Raji (cell line): ENCODE measurements around the gene CMA1.

ENCODE experiments used
- POLR2A ChIP-seq: IDR thresholded peaks from 2 replicates; pipeline ENCODE4 v1.6.1; 2011; ENCODE audit warnings: low read depth, low read length, control low read depth; ENCODE audit not compliant: insufficient read depth

CMA1 gene

GRCh38 chr14:24508155-24508840 is at the start of gene CMA1:
Gene CMA1, minus strand, starts transcription at chr14:24508265. Its CDS starts 30 bp downstream, at chr14:24508235.
- TF ChIP-seq POLR2A: no peak

DNA sequence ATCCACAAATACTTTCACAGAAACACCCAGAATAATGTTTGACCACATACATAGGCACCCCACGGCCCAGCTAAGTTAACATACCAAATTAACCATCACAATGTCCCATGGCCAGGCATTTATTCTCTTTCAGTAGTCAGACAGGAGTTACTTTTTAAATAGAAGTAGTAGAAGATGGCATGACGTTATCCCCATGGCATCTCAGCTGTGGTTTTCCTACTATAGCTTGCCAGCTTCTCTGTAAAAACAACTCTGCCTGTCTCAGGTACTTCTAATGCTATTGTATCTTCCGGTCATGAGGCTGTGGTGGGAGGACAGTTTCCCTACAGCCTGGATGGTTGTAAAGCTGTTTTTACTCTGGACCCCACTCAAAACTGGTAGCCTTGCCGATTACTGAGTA is 48.7 kb upstream of the CMA1 start:
- no peak for TF ChIP-seq POLR2A

DNA sequence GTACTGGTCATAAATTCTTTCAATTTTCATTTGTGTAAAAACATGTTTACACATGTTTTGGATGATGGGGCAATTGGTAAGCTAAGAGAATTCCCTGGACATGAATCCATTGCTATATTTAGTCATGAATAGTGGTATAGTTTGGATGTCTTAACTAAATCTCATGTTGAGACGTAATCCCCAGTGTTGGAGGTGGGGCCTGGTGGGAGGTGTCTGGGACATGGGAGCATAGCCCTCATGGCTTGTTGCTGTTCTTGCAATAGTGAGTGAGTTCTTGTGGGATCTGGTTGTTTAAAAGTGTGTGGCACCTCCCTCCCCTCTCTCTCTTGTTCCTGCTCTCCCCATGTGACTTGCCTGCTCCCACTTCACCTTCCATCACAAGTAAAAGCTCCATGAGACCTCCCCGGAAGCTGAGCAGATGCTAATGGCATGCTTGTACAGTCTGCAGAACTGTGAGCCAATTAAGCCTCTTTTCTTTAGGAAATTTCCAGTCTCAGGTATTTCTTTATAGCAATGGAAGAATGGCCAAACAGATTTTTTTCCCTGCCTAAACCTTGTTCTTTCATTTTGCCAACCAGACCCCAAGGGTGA is 34.4 kb upstream of the CMA1 start:
- TF ChIP-seq POLR2A: no peak

GRCh38 chr14:24535737-24536136 is 27.7 kb upstream of the CMA1 start:
- no peak for TF ChIP-seq POLR2A

- no peak for TF ChIP-seq POLR2A
These were observed 26.2 kb upstream of the CMA1 start for GRCh38 chr14:24534286-24534685.

- TF ChIP-seq POLR2A: no peak
These were observed 10.8 kb upstream of the CMA1 start for GRCh38 chr14:24518851-24519250.

DNA sequence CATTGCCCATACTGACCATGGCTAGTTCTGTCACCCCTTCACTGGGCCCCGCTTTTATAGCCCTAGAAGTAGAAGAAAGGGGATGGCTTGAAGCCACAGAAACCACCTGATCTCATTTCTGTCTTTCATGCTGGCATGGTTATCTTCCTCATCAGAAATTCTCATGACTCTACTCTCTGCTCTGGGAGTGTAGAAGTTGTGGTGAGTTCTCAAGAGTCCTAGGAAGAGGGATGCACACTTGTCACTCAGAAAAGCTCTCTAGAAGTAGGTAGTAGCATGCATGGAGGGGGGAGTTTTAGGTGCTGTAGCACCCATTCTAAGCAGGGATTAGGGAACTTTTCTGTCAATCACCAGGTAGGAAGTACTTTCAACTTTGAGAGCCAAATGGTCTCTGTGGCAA is 6.1 kb upstream of the CMA1 start:
- no peak for TF ChIP-seq POLR2A

DNA sequence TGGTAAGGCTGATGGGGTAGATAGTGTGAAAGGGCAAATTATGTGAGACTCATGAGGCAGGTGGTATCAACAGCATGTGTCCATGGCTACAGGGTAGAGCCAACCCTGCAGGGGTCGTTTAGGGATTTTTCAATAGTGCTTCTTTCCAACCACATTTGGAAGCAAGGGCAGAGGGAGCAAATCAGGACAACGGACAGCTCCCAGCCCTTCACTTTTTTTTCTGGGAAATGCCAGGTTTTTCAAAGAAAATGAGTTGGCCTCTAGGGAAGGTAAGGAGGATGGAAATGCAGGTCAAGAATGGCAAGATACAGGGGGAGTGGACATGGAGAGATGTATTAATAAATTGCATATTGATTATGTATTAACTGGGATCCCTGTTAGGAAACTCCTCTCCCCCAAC is 4.9 kb upstream of the CMA1 start:
- no peak for TF ChIP-seq POLR2A

- TF ChIP-seq POLR2A: no peak
These were observed 1.6 kb downstream of the CMA1 start for GRCh38 chr14:24506443-24506842.

DNA sequence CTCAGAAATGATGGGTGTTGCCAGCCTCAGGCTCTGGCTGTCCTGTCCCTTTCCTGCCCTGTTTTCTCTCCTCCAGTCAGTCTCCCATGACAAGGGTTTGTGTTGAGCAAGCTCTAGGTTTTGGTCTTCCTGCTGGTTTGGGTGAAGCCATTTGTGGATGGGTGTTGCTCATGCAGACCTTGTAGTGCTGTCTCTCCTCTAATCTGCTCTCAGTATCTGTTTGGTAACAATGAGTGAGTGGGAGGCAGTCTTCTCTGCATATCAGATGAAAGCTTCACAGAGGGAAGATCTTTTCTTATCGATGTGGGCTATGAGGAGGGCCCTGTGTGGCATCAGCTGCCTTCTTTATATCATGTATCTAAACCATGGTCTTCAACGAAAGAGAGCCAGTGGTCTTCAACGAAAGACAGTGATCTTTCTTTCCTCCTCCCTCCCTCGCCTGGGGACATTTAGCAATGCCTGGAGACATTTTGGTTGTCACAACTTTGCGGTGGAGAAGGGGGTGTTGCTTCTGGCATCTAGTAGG is 3.6 kb downstream of the CMA1 start:
- TF ChIP-seq POLR2A: no peak

DNA sequence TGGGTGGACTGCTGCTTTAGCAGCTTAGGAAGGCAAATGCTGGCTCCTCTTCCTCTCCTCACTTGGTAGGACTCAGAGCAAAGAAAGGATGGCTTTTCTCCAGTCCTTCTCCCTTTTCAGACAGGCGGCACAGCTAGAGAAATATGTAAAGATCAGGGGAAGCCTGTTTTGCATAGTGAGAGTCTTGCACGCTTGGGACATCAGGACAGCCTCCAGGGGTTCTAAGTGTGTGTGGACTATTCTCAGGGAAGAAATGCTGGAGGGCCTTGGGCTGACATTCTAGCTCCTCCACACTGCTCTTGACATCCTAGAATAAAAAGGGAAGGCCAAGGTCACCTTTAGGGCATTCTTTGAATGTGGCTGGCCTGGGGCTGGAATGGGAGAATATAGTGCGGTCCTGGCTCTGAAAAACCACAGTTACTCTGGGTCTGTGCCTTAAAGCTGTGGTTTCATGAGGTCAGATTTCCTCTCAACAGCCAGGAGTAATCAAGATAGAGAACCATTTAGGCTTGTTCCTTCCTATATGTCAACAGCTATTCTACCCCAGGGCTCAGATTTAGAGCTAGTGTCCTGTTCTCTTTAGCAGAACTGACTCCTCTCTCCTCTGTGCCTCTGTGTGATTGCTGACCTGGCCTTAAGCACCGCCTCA is 24.3 kb downstream of the CMA1 start:
- no peak for TF ChIP-seq POLR2A

GRCh38 chr14:24481622-24482324 is 26.3 kb downstream of the CMA1 start:
- TF ChIP-seq POLR2A: no peak

DNA sequence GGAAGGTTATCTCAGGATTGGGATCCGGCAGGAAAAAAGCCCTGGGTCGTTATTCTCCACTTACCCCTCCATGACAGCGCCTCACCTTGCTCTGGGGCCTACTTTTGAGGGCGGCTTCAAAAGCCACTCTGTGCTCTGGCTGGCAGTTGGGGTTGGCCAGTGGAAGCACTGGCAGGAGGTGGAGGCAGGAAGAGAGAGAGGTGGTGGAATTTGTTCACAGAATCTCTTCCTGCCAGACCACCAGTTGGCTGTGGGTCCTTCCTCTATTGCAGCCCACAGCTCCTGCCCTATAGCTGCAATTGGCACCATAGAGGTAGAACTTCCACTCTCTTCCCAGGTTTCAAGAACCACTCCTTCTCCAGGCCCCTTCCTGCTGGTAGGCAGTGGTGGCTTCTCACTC is 32.8 kb downstream of the CMA1 start:
- no peak for TF ChIP-seq POLR2A

DNA sequence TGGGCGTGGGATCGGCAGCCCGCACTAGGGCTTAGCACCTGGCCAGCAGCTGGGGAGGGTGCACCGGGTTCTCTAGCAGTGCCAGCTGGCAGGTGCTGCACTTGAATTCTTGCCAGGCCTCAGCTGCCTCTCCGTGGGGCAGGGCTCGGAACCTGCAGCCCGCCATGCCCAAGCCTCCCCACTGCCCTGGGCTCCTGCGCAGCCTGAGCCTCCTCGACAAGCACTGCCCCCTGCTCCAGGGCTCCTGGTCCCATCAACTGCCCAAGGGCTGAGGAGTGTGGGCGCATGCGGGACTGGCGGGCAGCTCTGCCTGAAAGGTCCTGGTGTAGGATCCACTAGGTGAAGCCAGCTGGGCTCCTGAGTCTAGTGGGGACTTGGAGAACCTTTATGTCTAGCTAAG is 34.9 kb downstream of the CMA1 start:
- TF ChIP-seq POLR2A: no peak

- no peak for TF ChIP-seq POLR2A
These were observed 42.3 kb downstream of the CMA1 start for GRCh38 chr14:24465805-24466204.
